ENCODE results near the gene TMEM52.

GRCh38 chr1:1873186-1873585 is 45.9 kb downstream of the TMEM52 start:
- TF ChIP-seq POLR2A (IDR thresholded peaks at IDR 0.05) (no peak), CTCF (IDR thresholded peaks at IDR 0.05) (no peak)
